ENCODE results near the gene GAS7.

The GAS7 gene

DNA sequence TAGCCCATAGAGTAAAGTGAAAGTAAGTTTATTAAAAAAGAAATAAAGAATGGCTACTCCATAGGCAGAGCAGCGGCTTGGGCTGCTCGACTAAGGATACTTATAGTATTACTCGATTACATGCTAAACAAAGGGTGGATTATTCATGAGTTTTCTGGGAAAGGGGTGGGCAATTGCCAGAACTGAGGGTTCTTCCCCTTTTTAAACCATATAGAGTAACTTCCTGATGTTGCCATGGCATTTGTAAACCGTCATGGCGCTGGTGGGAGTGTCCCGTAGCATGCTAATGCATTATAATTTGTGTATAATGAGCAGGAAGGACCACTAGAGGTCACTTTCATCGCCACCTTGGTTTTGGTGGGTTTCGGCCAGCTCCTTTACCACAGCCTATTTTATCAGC lies 13.3 kb upstream of the GAS7 start:
- no peaks in the 10 kb centered on the region for H3K36me3 Mint-ChIP-seq
- no peaks in the 10 kb centered on the region for H3K9me3 Mint-ChIP-seq

DNA sequence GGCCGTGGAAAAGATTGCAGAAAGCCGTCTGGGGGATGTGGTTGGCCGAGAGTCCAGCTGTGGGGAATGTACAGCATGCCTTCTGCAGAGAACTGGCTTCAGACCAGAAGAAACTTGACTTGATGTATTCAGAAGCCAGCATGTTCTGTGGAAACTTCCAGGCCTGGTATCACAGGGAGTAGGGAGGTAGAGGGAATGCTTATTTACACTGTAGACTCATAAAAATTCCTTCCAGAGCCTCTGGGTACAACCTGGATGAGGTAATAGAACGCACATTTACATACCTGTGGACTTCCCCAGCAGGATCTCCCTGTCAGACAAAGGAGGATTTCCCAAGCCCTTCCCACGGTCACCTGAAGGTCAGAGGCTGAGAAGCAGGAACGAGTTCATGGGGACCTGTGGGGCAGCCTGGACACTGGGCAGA lies 11.8 kb upstream of the GAS7 start:
- ATAC-seq, result no peak
- Mint-ChIP-seq H3K4me3 (no peak overlapping the region), H3K4me1 (no peaks in the 10 kb centered on the region), H3K36me3 (no peaks in the 10 kb centered on the region), H3K27ac (no peak overlapping the region), H3K9me3 (peaks cover 3% of the 10 kb centered on the region)
- DNase-seq (ENCODE audit: low spot score in 2 of 2), result no peak

More for the DNA sequence above, 13.3 kb upstream of the GAS7 start:
- Mint-ChIP-seq H3K27ac (no peak overlapping the region), H3K4me3 (no peak overlapping the region), H3K4me1 (no peaks in the 10 kb centered on the region)
- DNase-seq (ENCODE audit: low spot score in 2 of 2) (no peak), ATAC-seq (no peak)

DNA sequence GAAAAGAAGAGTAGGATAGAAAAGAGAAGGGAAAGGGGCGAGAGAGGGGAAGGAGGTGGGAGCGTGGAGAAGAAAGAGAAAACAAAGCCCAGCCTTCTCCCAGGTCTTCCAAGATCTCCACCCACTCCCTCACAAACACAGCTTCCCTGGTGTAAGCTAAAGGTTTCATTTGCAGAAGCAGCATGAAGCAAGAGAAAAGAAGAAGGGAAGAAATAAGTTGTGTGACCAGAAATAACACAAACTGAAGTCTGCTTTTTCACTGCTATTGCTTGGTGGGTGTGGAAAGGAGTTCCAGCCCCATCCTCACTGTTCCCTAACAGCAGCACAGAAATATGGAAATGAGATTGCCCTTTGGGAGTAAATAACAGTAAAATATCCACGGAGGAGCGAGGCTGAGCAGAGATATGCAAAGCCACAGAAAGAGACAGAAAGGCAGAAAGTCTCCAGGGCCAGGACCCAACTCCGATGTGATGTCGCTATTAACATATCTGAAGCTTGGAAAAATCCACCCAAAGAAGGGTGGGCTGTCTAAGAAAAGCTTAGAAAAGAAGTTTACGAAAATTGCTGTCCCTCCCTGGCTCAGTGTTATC lies 10.3 kb upstream of the GAS7 start:
- no peak overlapping the region for H3K27ac Mint-ChIP-seq

DNA sequence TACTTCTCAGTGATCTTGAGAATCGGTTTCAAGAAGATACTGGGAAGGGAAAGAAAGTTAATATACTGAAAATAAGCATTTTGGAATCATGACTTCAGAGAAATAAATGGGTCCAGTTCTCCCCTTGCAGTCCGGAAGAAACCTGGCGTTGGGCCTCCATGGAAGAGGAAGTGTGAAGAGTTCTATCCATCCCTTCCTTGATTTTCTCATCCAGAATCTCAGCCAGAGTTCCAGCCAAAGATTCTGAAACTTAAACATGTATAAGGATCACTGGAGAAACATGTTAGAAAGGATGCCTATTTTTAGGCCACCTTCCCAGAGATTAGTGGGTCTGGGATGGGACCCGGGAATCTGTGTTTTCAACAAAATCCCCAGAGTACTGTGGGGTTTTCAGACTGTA lies 8.7 kb upstream of the GAS7 start:
- no peak overlapping the region for H3K27ac Mint-ChIP-seq
- ATAC-seq, result no peak

More for the DNA sequence above, 10.3 kb upstream of the GAS7 start:
- ATAC-seq (no peak), DNase-seq (ENCODE audit: low spot score in 2 of 2) (no peak)
- Mint-ChIP-seq H3K4me1 (no peaks in the 10 kb centered on the region), H3K9me3 (peaks cover 5% of the 10 kb centered on the region), H3K36me3 (no peaks in the 10 kb centered on the region), H3K4me3 (no peak overlapping the region)

DNA sequence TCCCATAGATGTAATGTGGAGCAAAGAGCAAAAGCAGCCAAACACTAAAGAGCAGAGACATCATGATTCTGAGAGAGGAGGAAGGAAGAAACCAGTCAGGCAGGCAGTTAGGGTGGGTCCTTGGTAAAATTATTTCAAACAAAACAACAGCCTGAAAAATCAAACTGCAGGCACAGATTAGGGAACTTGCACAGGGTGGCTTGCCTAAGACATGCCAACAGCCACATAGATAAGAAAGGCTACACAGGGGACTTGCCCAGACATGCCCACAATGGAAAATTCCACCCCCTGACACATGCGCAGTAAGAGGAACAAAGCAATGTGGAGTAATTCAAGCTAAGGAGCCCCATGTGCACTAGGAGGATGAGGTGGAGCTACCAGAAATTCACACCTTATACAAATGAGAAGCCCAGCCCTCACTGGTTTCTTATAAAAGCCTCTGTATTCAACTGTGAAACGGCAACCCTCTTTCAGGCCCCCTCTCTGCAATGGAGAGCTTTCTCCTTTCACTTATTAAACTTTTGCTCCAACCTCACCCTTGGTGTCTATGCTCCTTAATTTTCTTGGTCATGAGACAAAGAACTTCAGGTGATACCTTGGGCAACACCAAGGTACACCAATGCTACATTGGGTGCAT lies 7.3 kb upstream of the GAS7 start:
- H3K4me1 Mint-ChIP-seq, result no peaks in the 10 kb centered on the region
- no peak overlapping the region for H3K4me3 Mint-ChIP-seq
- peaks cover 5% of the 10 kb centered on the region for H3K9me3 Mint-ChIP-seq
- no peak for ATAC-seq
- H3K36me3 Mint-ChIP-seq, result no peaks in the 10 kb centered on the region
- H3K27ac Mint-ChIP-seq, result no peak overlapping the region
- no peak for DNase-seq (ENCODE audit: low spot score in 2 of 2)

More for the DNA sequence above, 8.7 kb upstream of the GAS7 start:
- H3K36me3 Mint-ChIP-seq, result no peaks in the 10 kb centered on the region
- peaks cover 5% of the 10 kb centered on the region for H3K9me3 Mint-ChIP-seq
- no peak overlapping the region for H3K4me3 Mint-ChIP-seq
- DNase-seq (ENCODE audit: low spot score in 2 of 2), result no peak
- H3K4me1 Mint-ChIP-seq, result no peaks in the 10 kb centered on the region

DNA sequence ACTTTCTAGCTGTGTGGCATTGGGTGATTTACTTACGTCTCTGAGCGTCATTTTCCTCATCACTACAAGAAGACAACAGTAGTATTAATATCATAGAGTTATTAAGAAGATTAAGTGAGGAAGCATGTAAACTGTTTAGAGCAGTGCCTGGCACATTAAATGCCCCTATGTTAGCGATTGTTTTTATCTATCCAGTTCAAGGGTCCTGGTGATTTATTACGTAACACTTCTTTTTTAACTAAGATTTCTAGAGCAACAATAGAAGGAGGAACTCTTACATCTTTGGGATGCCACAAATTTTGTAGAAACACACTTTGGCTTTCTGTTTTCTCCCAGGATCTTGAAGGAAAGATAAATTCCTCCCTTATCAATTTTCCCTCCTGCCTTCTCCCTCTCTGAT lies 3.3 kb upstream of the GAS7 start:
- DNase-seq (ENCODE audit: low spot score in 2 of 2) (no peak), ATAC-seq (no peak)
- H3K4me3 Mint-ChIP-seq, result no peak overlapping the region
- peaks cover 7% of the 10 kb centered on the region for H3K4me1 Mint-ChIP-seq
- no peak overlapping the region for H3K27ac Mint-ChIP-seq
- H3K9me3 Mint-ChIP-seq, result peaks cover 5% of the 10 kb centered on the region
- no peaks in the 10 kb centered on the region for H3K36me3 Mint-ChIP-seq

DNA sequence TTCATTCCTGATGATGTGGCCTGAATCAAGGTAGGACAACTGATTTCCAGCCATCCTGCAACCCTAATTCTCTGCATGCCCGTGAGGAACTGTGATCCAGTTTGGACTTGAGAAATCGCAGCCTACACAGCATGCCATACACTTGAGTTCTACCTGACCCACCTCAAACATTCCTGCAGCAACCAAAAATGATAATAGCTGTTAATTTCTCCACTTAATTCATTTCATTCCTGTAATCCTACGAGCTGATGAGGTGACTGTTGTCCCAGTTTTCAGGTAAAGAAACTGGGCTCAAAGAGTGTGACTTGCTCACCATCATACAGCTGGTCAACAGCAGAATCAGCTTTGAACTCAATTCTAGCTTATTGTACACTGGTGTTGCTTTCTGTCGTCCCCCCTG lies 2.2 kb upstream of the GAS7 start:
- DNase-seq (ENCODE audit: low spot score in 2 of 2) (no peak), ATAC-seq (no peak)
- no peak overlapping the region for H3K27ac Mint-ChIP-seq
- H3K36me3 Mint-ChIP-seq, result no peaks in the 10 kb centered on the region
- peaks cover 5% of the 10 kb centered on the region for H3K9me3 Mint-ChIP-seq
- H3K4me1 Mint-ChIP-seq, result peaks cover 13% of the 10 kb centered on the region
- no peak overlapping the region for H3K4me3 Mint-ChIP-seq

DNA sequence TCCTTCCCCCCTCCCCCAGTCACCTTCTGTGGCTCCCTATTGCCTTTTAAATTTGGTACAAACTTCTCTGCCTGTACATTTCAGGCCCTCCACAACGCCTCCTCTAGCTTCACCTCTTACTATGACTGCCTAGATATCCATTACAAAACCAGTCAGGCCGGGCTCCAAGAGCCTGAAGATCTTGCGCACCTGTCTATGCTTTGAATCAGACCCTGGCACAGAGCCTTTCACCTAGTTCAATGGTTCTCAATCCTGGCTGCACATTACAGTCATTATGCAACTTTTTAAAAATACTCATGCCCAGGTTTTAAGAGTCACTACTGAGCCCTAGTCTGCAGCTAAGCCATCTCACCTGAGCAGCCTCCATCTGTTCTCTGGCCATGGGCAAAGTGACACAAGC lies 1.6 kb upstream of the GAS7 start:
- Mint-ChIP-seq H3K36me3 (no peaks in the 10 kb centered on the region), H3K27ac (no peak overlapping the region), H3K4me1 (peaks cover 13% of the 10 kb centered on the region), H3K4me3 (peak overlapping the region; percentile 15), H3K9me3 (peaks cover 4% of the 10 kb centered on the region)
- no peak for ATAC-seq
- no peak for DNase-seq (ENCODE audit: low spot score in 2 of 2)

DNA sequence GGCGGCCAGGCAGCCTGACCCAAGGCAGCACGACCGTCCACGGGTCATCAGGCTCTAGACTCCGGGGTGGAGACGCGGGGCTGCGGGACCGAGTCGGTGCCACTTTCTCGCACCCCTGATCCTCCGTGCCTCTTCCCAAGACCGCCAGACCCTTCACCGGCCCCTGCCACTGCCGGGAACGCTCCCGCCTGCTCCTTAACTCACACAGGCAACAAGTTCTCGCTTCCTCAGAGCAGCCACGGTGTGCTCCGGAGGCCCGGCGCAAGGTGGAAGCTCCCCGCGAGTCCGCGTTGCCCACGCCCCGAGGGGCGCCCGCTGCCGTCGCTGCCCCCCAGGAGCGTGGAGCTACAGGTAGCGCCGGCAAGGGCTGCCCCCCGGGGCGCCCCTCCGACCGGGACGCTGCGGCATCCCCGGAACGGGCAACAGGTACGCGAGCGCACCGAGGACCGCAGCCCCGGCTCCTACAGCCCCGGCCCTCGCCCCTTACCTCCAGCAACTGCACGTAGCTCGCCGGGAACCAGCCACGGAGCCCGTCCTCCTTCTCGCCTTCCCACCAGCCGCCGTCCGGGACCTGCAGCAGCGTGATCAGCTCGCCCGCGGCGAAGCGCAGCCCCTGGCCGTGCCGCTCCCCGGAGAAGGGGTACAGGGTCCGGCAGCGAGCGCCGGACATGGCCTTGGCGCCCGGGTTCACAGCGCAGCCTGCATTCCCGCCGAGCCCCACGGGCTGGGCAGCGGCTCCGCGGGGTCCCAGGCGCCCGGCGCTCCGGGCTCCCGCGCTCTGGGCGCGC lies 491 bp downstream of the GAS7 start:
- Mint-ChIP-seq H3K4me3 (peak overlapping the region; percentile 81), H3K27ac (no peak overlapping the region), H3K9me3 (peaks cover 16% of the 10 kb centered on the region), H3K36me3 (no peaks in the 10 kb centered on the region), H3K4me1 (peaks cover 13% of the 10 kb centered on the region)
- DNase-seq (ENCODE audit: low spot score in 2 of 2) (peak; percentile 17 to 51), ATAC-seq (no peak)

DNA sequence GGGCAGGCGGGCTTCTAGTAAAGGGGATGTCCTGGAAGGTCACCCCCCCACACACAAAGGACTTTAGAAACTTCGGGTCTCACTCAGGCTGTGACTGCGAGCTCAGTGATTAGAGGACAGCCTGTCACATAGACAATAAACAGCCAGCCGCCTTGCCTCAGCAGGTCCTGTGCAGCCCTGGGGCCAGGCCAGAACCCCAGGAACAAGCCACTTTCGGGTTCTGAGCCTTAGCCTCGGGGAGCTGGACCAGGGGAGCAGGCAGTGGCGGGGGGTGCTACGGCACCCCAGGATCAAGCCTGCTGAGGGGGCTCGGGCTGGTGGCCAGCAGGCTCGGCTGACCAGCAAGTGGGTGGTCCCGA lies 1.1 kb downstream of the GAS7 start:
- Mint-ChIP-seq H3K27ac (no peak overlapping the region), H3K9me3 (peaks cover 16% of the 10 kb centered on the region), H3K36me3 (no peaks in the 10 kb centered on the region), H3K4me3 (peak overlapping the region; percentile 81), H3K4me1 (peaks cover 13% of the 10 kb centered on the region)
- ATAC-seq (no peak), DNase-seq (ENCODE audit: low spot score in 2 of 2) (no peak)

DNA sequence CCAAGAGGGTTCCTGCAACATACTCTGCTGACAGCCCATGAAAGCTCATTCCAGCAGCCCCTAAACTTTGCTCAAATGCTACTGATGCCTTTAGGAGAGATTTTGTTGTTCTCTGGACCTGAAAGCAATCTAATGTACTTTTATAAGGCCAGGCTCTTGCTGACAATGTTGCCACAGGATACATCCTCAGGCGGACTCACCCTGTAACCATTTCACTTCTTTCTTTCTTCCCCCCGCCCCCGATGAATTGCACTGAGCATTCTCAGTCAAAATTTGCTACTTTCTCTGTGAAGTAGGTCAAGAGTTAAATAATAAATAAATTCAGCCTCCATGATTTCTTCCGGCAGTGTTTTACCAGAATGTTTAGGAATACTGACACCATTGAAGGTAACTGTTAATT lies 1.5 kb downstream of the GAS7 start:
- Mint-ChIP-seq H3K27ac (no peak overlapping the region), H3K4me3 (peak overlapping the region; percentile 81), H3K4me1 (peaks cover 13% of the 10 kb centered on the region), H3K9me3 (peaks cover 16% of the 10 kb centered on the region), H3K36me3 (no peaks in the 10 kb centered on the region)
- ATAC-seq (no peak), DNase-seq (ENCODE audit: low spot score in 2 of 2) (no peak)

DNA sequence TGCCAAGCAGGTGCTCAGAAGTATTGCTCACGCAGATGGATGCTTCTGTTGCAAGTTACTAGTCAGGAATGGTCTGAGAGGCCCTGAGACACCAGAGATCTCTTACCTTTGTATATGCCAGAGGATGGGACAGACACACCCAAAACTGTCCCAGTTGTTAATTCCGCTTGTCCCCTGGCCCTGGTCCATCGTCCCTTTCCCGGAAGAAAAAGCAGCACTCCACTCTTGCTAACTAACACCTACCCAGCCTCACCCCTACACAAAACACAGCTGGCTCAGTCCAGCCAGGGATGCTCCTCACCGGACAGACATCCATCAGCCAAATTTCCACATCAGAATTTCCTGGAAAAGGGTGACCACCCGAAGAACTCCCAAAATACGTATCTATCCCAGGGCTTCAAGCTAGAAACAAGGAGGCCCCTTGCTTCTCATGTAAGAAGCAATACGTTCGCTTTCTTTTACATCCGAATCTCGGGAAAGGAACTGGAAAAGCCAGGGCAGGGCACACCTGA lies 2.0 kb downstream of the GAS7 start:
- ATAC-seq (no peak), DNase-seq (ENCODE audit: low spot score in 2 of 2) (no peak)
- H3K4me1 Mint-ChIP-seq, result peaks cover 13% of the 10 kb centered on the region
- no peaks in the 10 kb centered on the region for H3K36me3 Mint-ChIP-seq
- H3K9me3 Mint-ChIP-seq, result peaks cover 16% of the 10 kb centered on the region
- no peak overlapping the region for H3K27ac Mint-ChIP-seq
- H3K4me3 Mint-ChIP-seq, result no peak overlapping the region

DNA sequence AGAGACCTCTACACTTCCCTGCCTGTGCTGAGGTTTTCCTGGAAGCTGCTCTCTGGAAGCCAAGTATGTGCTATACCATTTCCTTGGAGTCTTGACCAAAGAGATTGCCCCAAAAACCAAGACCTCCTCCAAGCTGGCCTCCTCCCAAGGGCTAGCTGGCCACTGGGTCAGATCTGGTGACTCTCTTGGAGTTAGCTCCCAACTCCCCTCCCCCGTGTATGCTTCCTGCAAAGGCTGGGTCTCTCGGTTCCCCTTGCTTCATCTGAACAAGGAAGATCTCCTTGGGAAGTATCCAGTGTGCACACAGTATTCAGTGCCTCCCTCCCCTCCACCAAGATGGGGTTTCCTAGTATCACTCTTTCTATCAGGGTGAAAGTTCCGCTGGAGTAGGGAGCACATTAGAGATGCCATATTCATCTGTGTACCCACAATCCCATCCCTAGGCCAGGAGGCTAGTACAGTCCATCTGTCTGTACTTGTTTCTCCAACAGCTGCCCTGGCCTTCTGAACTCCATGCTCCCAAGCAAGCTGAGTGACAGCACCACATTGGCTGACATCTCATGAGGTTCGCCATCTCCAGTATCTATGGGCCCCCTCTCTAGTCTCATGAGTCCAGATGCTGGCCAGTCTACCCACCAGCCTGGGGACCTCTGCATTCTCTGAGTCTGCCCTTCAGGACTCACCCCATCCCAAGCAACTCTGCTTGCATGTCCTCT lies 3.2 kb downstream of the GAS7 start:
- no peak overlapping the region for H3K4me3 Mint-ChIP-seq
- no peak for DNase-seq (ENCODE audit: low spot score in 2 of 2)
- ATAC-seq, result no peak
- no peaks in the 10 kb centered on the region for H3K36me3 Mint-ChIP-seq
- H3K9me3 Mint-ChIP-seq, result peaks cover 16% of the 10 kb centered on the region
- H3K4me1 Mint-ChIP-seq, result peaks cover 13% of the 10 kb centered on the region
- no peak overlapping the region for H3K27ac Mint-ChIP-seq

DNA sequence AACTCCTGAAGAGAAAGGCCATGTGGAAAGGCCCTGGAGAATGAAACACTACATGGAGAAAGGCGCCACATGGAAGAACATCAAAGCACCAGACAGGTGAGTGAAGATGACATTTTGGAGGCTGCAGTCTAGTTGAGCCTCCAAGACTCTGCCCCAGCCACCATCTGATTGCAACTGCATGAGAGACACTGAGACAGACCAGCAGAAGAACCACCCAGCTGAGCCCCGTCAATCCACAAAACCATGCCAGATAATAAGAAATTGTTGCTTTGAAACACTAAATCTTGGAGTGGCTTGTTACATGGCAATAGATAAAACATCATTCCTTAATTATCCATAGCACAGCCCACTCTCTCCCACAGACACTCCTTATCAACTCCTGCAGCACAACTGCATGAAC lies 4.8 kb downstream of the GAS7 start:
- H3K4me3 Mint-ChIP-seq, result no peak overlapping the region
- H3K9me3 Mint-ChIP-seq, result peaks cover 16% of the 10 kb centered on the region
- H3K4me1 Mint-ChIP-seq, result peaks cover 6% of the 10 kb centered on the region
- ATAC-seq, result no peak
- no peak overlapping the region for H3K27ac Mint-ChIP-seq
- no peak for DNase-seq (ENCODE audit: low spot score in 2 of 2)
- H3K36me3 Mint-ChIP-seq, result no peaks in the 10 kb centered on the region

DNA sequence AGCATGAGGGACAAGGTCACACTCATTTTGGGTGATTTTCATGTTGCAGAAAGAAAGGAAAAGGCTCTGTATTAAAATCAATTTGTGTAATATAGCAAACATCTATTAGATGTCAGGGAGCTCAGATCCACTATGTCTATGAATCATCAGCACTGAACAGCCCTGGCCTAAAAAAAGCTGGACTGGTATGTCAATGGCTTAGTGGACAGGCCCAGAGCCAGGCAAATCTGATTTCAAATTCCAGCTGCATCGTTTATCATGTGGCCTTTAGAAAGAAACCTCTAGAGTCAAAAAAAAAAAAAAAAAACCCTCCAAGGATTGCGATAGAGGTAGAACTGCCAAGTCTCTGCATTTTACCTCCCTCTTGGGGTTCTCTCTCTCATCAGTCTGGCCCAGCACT lies 5.4 kb downstream of the GAS7 start:
- Mint-ChIP-seq H3K4me1 (peaks cover 6% of the 10 kb centered on the region), H3K4me3 (no peak overlapping the region), H3K36me3 (no peaks in the 10 kb centered on the region), H3K9me3 (peaks cover 16% of the 10 kb centered on the region), H3K27ac (no peak overlapping the region)
- no peak for ATAC-seq
- no peak for DNase-seq (ENCODE audit: low spot score in 2 of 2)
